Bronchial smooth muscle cell (primary cell): Measurements from ENCODE around the gene PCDHB2. TPM values are rescaled to one million over a fixed set of nuclear protein-coding genes. Genes with fewer than 3 reads are reported as not detected.

Experiments
- total RNA-seq: library from RNA; depleted of rRNA; stranded (reverse); fragments of >200 nt; gene quantifications from 2 replicates; pipeline ENCODE4 v1.2.1, GENCODE V29; 2014

Gene PCDHB2
- 1.3 and 8.4 TPM in 2 replicates for total RNA-seq

GRCh38 chr5:141094481-141095262 is at the start of gene PCDHB2:
PCDHB2 (plus strand) TSS chr5:141094615; CDS start chr5:141094791, 176 bp downstream.

GRCh38 chr5:141050622-141051520 is 43.5 kb upstream of the PCDHB2 start, which contains the start of gene PCDHB1:
PCDHB1 (plus strand) TSS chr5:141051374; CDS start chr5:141051471, 97 bp downstream.

GRCh38 chr5:141100243-141100805 is 5.9 kb downstream of the PCDHB2 start, which contains the start of gene PCDHB3:
PCDHB3 (plus strand) TSS chr5:141100473; CDS start chr5:141100650, 177 bp downstream.

GRCh38 chr5:141121563-141121962 is 27.1 kb downstream of the PCDHB2 start, which contains the start of gene PCDHB4:
PCDHB4 (plus strand) TSS chr5:141121818; CDS start chr5:141121999, 181 bp downstream.

GRCh38 chr5:141135030-141135717 is 40.8 kb downstream of the PCDHB2 start, which contains the start of gene PCDHB5:
PCDHB5 (plus strand) TSS chr5:141135206; CDS start chr5:141135435, 229 bp downstream.

Other genes starting within 250 kb of the PCDHB2 start
- 0.09 and 0.16 TPM in 2 replicates for gene PCDHA9, start 246.2 kb upstream of the PCDHB2 start, total RNA-seq
- gene PCDHA10, start 238.7 kb upstream of the PCDHB2 start, total RNA-seq = under 0.01 and 0.26 TPM in 2 replicates
- 0.09 and 0.16 TPM in 2 replicates for gene PCDHA11, start 225.7 kb upstream of the PCDHB2 start, total RNA-seq
- under 0.01 TPM in 2 replicates for gene PCDHA12, start 219.3 kb upstream of the PCDHB2 start, total RNA-seq
- 0.09 and 0.16 TPM in 2 replicates for gene PCDHA13, start 212.5 kb upstream of the PCDHB2 start, total RNA-seq
- gene PCDHAC1, start 168.3 kb upstream of the PCDHB2 start, total RNA-seq = under 0.01 and 0.09 TPM in 2 replicates
- gene PCDHAC2, start 128.1 kb upstream of the PCDHB2 start, total RNA-seq = under 0.01 and 0.09 TPM in 2 replicates
- not detected in 2 replicates for gene PCDHB1, start 43.2 kb upstream of the PCDHB2 start, total RNA-seq
- 0.16 and 0.52 TPM in 2 replicates for gene PCDHB3, start 5.9 kb downstream of the PCDHB2 start, total RNA-seq
- 0.94 TPM in 1 of 2 replicates, not detected in the other for gene PCDHB4, start 27.2 kb downstream of the PCDHB2 start, total RNA-seq
- gene PCDHB5, start 40.6 kb downstream of the PCDHB2 start, total RNA-seq = 0.32 and 3.3 TPM in 2 replicates
- gene PCDHB6, start 55.4 kb downstream of the PCDHB2 start, total RNA-seq = 0.16 and 0.17 TPM in 2 replicates
- 0.32 and 0.60 TPM in 2 replicates for gene PCDHB7, start 78.0 kb downstream of the PCDHB2 start, total RNA-seq
- 0.32 and 0.69 TPM in 2 replicates for gene PCDHB8, start 83.2 kb downstream of the PCDHB2 start, total RNA-seq
- gene PCDHB16, start 87.8 kb downstream of the PCDHB2 start, total RNA-seq = 0.16 and 2.1 TPM in 2 replicates
- gene PCDHB9, start 92.5 kb downstream of the PCDHB2 start, total RNA-seq = 0.16 and 0.69 TPM in 2 replicates
- gene PCDHB10, start 97.7 kb downstream of the PCDHB2 start, total RNA-seq = 0.47 and 1.4 TPM in 2 replicates
- 0.16 and 0.69 TPM in 2 replicates for gene PCDHB11, start 105.0 kb downstream of the PCDHB2 start, total RNA-seq
- gene PCDHB12, start 114.1 kb downstream of the PCDHB2 start, total RNA-seq = 0.16 and 0.86 TPM in 2 replicates
- 0.32 and 0.94 TPM in 2 replicates for gene PCDHB13, start 119.3 kb downstream of the PCDHB2 start, total RNA-seq
- 0.63 and 2.6 TPM in 2 replicates for gene PCDHB14, start 128.7 kb downstream of the PCDHB2 start, total RNA-seq
- 0.32 and 0.60 TPM in 2 replicates for gene PCDHB15, start 150.8 kb downstream of the PCDHB2 start, total RNA-seq
- 0.32 TPM in 1 of 2 replicates, not detected in the other for gene SLC25A2, start 209.4 kb downstream of the PCDHB2 start, total RNA-seq
- 67.1 and 89.5 TPM in 2 replicates for gene TAF7, start 226.2 kb downstream of the PCDHB2 start, total RNA-seq
- 1.3 and 1.9 TPM in 2 replicates for gene PCDHGA1, start 235.9 kb downstream of the PCDHB2 start, total RNA-seq
- 2.3 and 4.9 TPM in 2 replicates for gene PCDHGA2, start 244.1 kb downstream of the PCDHB2 start, total RNA-seq
- 1.0 and 1.9 TPM in 2 replicates for gene PCDHGA3, start 249.2 kb downstream of the PCDHB2 start, total RNA-seq